ENCODE data around the gene CDC42BPG. TPM values are rescaled to one million over a fixed set of nuclear protein-coding genes. Genes with fewer than 3 reads are reported as not detected.

CDC42BPG gene
- total RNA-seq, 1 donor from 2014 or later = 16.3 TPM

DNA sequence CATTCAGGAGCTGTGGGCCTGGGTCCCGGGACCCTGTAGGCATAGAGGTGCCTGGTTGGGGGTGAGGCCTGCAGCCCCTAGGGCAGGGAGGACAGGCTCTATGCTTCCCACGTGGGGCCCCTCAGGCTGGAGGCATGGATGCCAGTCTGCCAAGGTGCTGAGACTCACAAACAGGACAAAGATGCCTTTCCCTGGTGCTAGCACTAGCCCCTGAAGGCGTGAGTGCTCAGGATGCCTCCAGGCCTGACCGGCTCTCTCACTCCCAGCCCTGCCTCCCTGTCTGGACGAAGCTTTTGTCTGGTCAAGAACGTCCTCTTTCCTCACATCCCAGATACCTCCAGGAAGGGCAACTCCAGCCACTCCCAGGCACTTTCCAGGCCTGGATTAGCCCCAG lies 2.1 kb downstream of the CDC42BPG start:
- DNase-seq (no peak), ATAC-seq (no peak)
- peak overlapping the region; percentile 86 for H3K27ac ChIP-seq
- TF ChIP-seq, protein P1, sequence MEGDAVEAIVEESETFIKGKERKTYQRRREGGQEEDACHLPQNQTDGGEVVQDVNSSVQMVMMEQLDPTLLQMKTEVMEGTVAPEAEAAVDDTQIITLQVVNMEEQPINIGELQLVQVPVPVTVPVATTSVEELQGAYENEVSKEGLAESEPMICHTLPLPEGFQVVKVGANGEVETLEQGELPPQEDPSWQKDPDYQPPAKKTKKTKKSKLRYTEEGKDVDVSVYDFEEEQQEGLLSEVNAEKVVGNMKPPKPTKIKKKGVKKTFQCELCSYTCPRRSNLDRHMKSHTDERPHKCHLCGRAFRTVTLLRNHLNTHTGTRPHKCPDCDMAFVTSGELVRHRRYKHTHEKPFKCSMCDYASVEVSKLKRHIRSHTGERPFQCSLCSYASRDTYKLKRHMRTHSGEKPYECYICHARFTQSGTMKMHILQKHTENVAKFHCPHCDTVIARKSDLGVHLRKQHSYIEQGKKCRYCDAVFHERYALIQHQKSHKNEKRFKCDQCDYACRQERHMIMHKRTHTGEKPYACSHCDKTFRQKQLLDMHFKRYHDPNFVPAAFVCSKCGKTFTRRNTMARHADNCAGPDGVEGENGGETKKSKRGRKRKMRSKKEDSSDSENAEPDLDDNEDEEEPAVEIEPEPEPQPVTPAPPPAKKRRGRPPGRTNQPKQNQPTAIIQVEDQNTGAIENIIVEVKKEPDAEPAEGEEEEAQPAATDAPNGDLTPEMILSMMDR (IDR thresholded peaks at IDR 0.05) = no peak
- H3K36me3 ChIP-seq = peaks cover 22% of the 10 kb centered on the region
- no peak overlapping the region for H3K4me3 ChIP-seq
- H3K27me3 ChIP-seq (ENCODE audit: low read depth) = no peaks in the 10 kb centered on the region
- H3K4me1 ChIP-seq = peaks cover 27% of the 10 kb centered on the region
- intact Hi-C loops (cut with DNase I) = no loop called here
- H3K9me3 ChIP-seq = no peaks in the 10 kb centered on the region

GRCh38 chr11:64841592-64842365 lies 2.7 kb downstream of the CDC42BPG start:
- peak overlapping the region; percentile 6 for H3K27ac ChIP-seq
- TF ChIP-seq, protein P1 (IDR thresholded peaks at IDR 0.05) = no peak
- intact Hi-C loops (cut with DNase I) = no loop called here
- H3K4me1 ChIP-seq = peaks cover 21% of the 10 kb centered on the region
- ATAC-seq (no peak), DNase-seq (no peak)
- no peaks in the 10 kb centered on the region for H3K9me3 ChIP-seq
- H3K4me3 ChIP-seq = no peak overlapping the region
- H3K36me3 ChIP-seq = peaks cover 22% of the 10 kb centered on the region
- H3K27me3 ChIP-seq (ENCODE audit: low read depth) = no peaks in the 10 kb centered on the region

DNA sequence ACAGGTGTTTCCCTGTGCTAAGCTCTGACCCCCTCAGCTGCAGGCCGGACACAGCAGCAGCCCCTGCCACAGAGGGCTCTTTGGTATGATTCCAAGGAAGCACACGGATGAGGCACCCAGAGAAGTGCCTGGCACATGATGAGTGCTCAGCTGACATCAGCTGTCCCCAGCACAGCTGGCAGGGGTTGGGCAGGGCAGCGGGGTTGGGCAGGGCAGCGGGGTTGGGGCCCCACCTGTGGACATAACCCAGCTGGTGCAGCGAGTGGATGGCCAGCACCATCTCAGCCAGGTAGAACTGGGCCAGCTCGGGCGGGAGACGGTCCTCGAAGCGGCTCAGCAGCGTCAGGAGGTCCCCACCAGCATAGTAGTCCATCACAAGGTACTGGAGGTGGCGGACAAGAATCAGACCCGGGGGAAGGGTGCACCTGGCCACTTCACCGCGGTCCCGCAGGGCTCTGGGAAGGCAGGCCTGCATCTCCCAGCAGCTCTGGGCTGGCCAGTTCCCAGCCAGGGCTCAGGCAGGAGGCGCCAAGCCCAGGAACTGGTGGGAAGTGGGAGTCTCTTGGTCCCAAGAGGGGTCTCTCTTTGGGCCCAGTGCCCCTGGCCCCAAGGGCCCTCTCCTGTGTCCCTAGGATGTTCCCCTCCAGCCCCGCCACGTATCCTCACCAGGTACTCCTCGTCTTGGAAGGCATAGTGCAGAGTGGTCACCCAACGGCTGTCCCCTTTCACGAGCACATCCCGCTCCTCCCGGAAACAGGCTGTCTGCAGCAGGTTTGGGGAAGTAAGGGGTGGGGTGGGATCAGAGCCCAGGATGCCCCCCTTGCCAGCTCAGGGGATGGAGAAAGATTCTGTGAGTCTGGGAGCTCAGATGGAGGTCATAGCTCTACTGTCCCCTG lies 4.3 kb downstream of the CDC42BPG start:
- no peak for DNase-seq
- TF ChIP-seq, protein P1 (IDR thresholded peaks at IDR 0.05) = no peak
- ATAC-seq = no peak
- Histone ChIP-seq H3K4me3 (no peak overlapping the region), H3K9me3 (no peaks in the 10 kb centered on the region), H3K4me1 (peaks cover 19% of the 10 kb centered on the region), H3K27me3 (ENCODE audit: low read depth) (no peaks in the 10 kb centered on the region), H3K27ac (no peak overlapping the region), H3K36me3 (peaks cover 22% of the 10 kb centered on the region)
- intact Hi-C loops (cut with DNase I) = no loop called here

- peaks cover 14% of the 10 kb centered on the region for H3K4me1 ChIP-seq
- H3K27ac ChIP-seq = no peak overlapping the region
- intact Hi-C loops (cut with DNase I) = no loop called here
- no peak overlapping the region for H3K4me3 ChIP-seq
- H3K36me3 ChIP-seq = peaks cover 27% of the 10 kb centered on the region
- H3K9me3 ChIP-seq = no peaks in the 10 kb centered on the region
- H3K27me3 ChIP-seq (ENCODE audit: low read depth) = no peaks in the 10 kb centered on the region
- DNase-seq (no peak), ATAC-seq (no peak)
- TF ChIP-seq, protein P1 (IDR thresholded peaks at IDR 0.05) = no peak
Measured at GRCh38 chr11:64839335-64839734, 5.1 kb downstream of the CDC42BPG start.

GRCh38 chr11:64838600-64839334 lies 5.7 kb downstream of the CDC42BPG start:
- no peak overlapping the region for H3K27ac ChIP-seq
- DNase-seq (no peak), ATAC-seq (no peak)
- no peaks in the 10 kb centered on the region for H3K27me3 ChIP-seq (ENCODE audit: low read depth)
- TF ChIP-seq, protein P1 (IDR thresholded peaks at IDR 0.05) = no peak
- H3K9me3 ChIP-seq = no peaks in the 10 kb centered on the region
- H3K36me3 ChIP-seq = peaks cover 33% of the 10 kb centered on the region
- intact Hi-C loops (cut with DNase I) = no loop called here
- no peak overlapping the region for H3K4me3 ChIP-seq
- peaks cover 9% of the 10 kb centered on the region for H3K4me1 ChIP-seq
